ENCODE data around the gene MEGF11.

GRCh38 chr15:66029650-66030049, 223.9 kb downstream of the MEGF11 start:
- TF ChIP-seq SP1 (IDR thresholded peaks at IDR 0.05) (no peak), NFRKB (IDR thresholded peaks at IDR 0.05) (no peak), FOXM1 (IDR thresholded peaks at IDR 0.05; ENCODE audit: borderline replicate concordance) (no peak)
